Endothelial cell of umbilical vein (primary cell): ENCODE data around the gene MYBBP1A. TPM values are rescaled to one million over a fixed set of nuclear protein-coding genes. Genes with fewer than 3 reads are reported as not detected.
"Not testable (repeated sequence)": the region's sequence is repeated elsewhere in the genome, so short reads cannot be mapped to it uniquely, and the experiment has no call there.

Experiments
- Bru-seq: library from RNA; stranded (reverse); fragments of 400-500 nt; gene quantifications from one replicate; lab custom pipeline; 2021; lab: Mats Ljungman, UMichigan
- BruChase-seq, 2 experiments: library from RNA; stranded (reverse); fragments of 400-500 nt; gene quantifications; one replicate each; lab custom pipeline; 2021; lab: Mats Ljungman, UMichigan
- BruUV-seq: library from RNA; stranded (reverse); fragments of 400-500 nt; replicated peaks from 2 replicates; lab custom pipeline; 2021; lab: Mats Ljungman, UMichigan
- CTCF ChIA-PET: fragments of 300-600, 350-600 bp; sonication (Branson Sonifier 250); formaldehyde crosslinking; loops from one replicate; lab custom pipeline; 2021; ENCODE audit warnings: antibody characterized with exemption, inconsistent platforms; lab: Charles Lee
- POLR2A ChIA-PET: fragments of 300-600, 350-600 bp; sonication (Branson Sonifier 250); formaldehyde crosslinking; loops from one replicate; lab custom pipeline; 2021; ENCODE audit warnings: antibody characterized with exemption, inconsistent platforms; lab: Charles Lee
- DNase-seq: peaks from one replicate; pipeline ENCODE4 v3.0.0-alpha.2; 2011; ENCODE audit warnings: low read depth, low spot score
- FAIRE-seq: peaks from 2 replicates; lab custom pipeline; 2011; peaks lifted over from hg19 to GRCh38; lab: Jason Lieb, UNC
- H2AFZ ChIP-seq: 2 replicates; pipeline ENCODE4 v1.6.0; 2012; ENCODE audit warnings: low read depth, low read length, control low read depth, inconsistent platforms
- H3K27ac ChIP-seq: 2 replicates; pipeline ENCODE4 v1.5.1; 2011; ENCODE audit warnings: low read depth, mild to moderate bottlenecking, control low read depth, low read length, moderate library complexity; ENCODE audit not compliant: insufficient read depth
- H3K27me3 ChIP-seq, 2 experiments: 2 replicates each; pipeline versions ENCODE4 v1.6.0 to v1.6.1; 2011; ENCODE audit warnings: low read length in 2 of 2, mixed read lengths in 1 of 2; ENCODE audit not compliant: control insufficient read depth in 2 of 2, insufficient read depth in 2 of 2
- H3K36me3 ChIP-seq, 2 experiments: 2 replicates in 1 of 2; 3 replicates in 1 of 2; pipeline ENCODE4 v1.5.1; 2011; ENCODE audit warnings: low read length in 2 of 2, mild to moderate bottlenecking in 1 of 2, moderate library complexity in 1 of 2; ENCODE audit not compliant: control insufficient read depth in 2 of 2, insufficient read depth in 2 of 2; ENCODE audit errors: extremely low read depth in 1 of 2
- H3K4me1 ChIP-seq: 3 replicates; pipeline ENCODE4 v1.5.1; 2011; ENCODE audit warnings: mild to moderate bottlenecking, low read length; ENCODE audit not compliant: control insufficient read depth, insufficient read depth; ENCODE audit errors: extremely low read depth
- H3K4me2 ChIP-seq: 2 replicates; pipeline ENCODE4 v1.6.1; 2011; ENCODE audit warnings: low read length, control low read depth, mixed read lengths; ENCODE audit not compliant: insufficient read depth
- H3K4me3 ChIP-seq, 3 experiments: fragments of 200-600 bp in 1 of 3; sonication (generic), shearing (Covaris generic) in 1 of 3; replicated peaks in 1 of 3; 2 replicates each; pipeline ENCODE4 v1.5.1; 2011 to 2016; ENCODE audit warnings: control low read depth in 3 of 3, low read length in 3 of 3, mild to moderate bottlenecking in 2 of 3, inconsistent platforms in 1 of 3, low read depth in 1 of 3, moderate library complexity in 1 of 3; ENCODE audit not compliant: insufficient read depth in 1 of 3
- H3K79me2 ChIP-seq: 2 replicates; pipeline ENCODE4 v1.6.0; 2012; ENCODE audit warnings: low read length, inconsistent platforms; ENCODE audit not compliant: control insufficient read depth, insufficient read depth
- H3K9ac ChIP-seq: replicated peaks from 2 replicates; pipeline ENCODE3; 2011; ENCODE audit warnings: low read length, control low read depth; ENCODE audit not compliant: insufficient read depth; ENCODE audit errors: extremely low read depth
- H3K9me1 ChIP-seq: replicated peaks from 3 replicates; pipeline ENCODE4 v1.6.0; 2011; ENCODE audit warnings: mild to moderate bottlenecking, low read length; ENCODE audit not compliant: control insufficient read depth, insufficient read depth; ENCODE audit errors: extremely low read depth
- H3K9me3 ChIP-seq: replicated peaks from 2 replicates; pipeline ENCODE4 v1.5.1; 2012; ENCODE audit warnings: low read length, inconsistent platforms; ENCODE audit not compliant: control insufficient read depth, insufficient read depth
- H4K20me1 ChIP-seq: replicated peaks from 2 replicates; pipeline ENCODE3; 2011; ENCODE audit warnings: mild to moderate bottlenecking, low read length; ENCODE audit not compliant: control insufficient read depth, insufficient read depth; ENCODE audit errors: extremely low read depth
- CTCF ChIP-seq, 2 donors: IDR thresholded peaks; 1 replicate in 1 of 2; 2 replicates in 1 of 2; pipeline ENCODE4 v1.5.1; 2011; ENCODE audit warnings: low read length in 2 of 2, mild to moderate bottlenecking in 2 of 2, moderate library complexity in 2 of 2, control low read depth in 1 of 2, inconsistent platforms in 1 of 2, low read depth in 1 of 2; ENCODE audit not compliant: insufficient read depth in 1 of 2; ENCODE audit errors: extremely low read depth in 1 of 2
- FOS ChIP-seq: IDR thresholded peaks from 2 replicates; pipeline ENCODE4 v1.6.1; 2011; ENCODE audit warnings: mild to moderate bottlenecking, low read length, moderate library complexity, borderline replicate concordance; ENCODE audit not compliant: insufficient read depth
- GATA2 ChIP-seq: IDR thresholded peaks from 2 replicates; pipeline ENCODE4 v1.7.0; 2011; ENCODE audit warnings: low read depth, mild to moderate bottlenecking, moderate library complexity, mixed read lengths, low read length; ENCODE audit not compliant: insufficient read length, insufficient read depth
- POLR2A ChIP-seq: IDR thresholded peaks from 2 replicates; pipeline ENCODE4 v1.6.1; 2012; ENCODE audit warnings: low read depth, mild to moderate bottlenecking, control low read depth, low read length
- POLR2AphosphoS5 ChIP-seq: IDR thresholded peaks from 2 replicates; pipeline ENCODE4 v1.6.1; 2012; ENCODE audit warnings: low read depth, mild to moderate bottlenecking, control low read depth, low read length, moderate library complexity; ENCODE audit not compliant: insufficient read depth
- dilution Hi-C: fragments of 300-500 bp; cut with MboI; formaldehyde crosslinking; loops from one replicate; pipeline ENCODE4 v1.15.0; 2019; ENCODE audit warnings: low sequenced_read_pairs; ENCODE audit not compliant: extremely low pct_ligation_motif_present
- intact Hi-C: fragments of 100-400 bp; cut with micrococcal nuclease; formaldehyde crosslinking; loops from one replicate; pipeline ENCODE4 v1.10.0; 2022
- long read RNA-seq: library from polyadenylated mRNA; stranded (forward); transcript quantifications from one replicate; pipeline ENCODE4 v2.0.0, GENCODE V29; 2021
- polyA minus RNA-seq, 3 experiments: library from RNA; depleted of rRNA, polyadenylated mRNA; stranded (reverse); fragments of >200 nt; gene quantifications; 1 replicate in 1 of 3; 2 replicates in 2 of 3; pipeline ENCODE4 v1.2.3, GENCODE V29; 2011
- polyA plus RNA-seq, 4 experiments: library from polyadenylated mRNA; depleted of rRNA in 3 of 4; stranded (reverse) in 3 of 4; unstranded in 1 of 4; fragments of >200 nt; gene quantifications; 2 replicates each; pipeline versions ENCODE4 v1.2.1 to v1.2.3, GENCODE V29; 2011 to 2012; ENCODE audit warnings: missing spikeins in 1 of 4
- total RNA-seq: library from RNA; stranded (reverse); gene quantifications from 2 replicates; pipeline ENCODE4 v1.2.3, GENCODE V29; 2021
- TF ChIP-seq, protein P1 (sequence below): IDR thresholded peaks from 2 replicates; pipeline ENCODE4 v1.6.1; 2011; ENCODE audit not compliant: insufficient read depth, insufficient read length

Gene MYBBP1A, protein sequence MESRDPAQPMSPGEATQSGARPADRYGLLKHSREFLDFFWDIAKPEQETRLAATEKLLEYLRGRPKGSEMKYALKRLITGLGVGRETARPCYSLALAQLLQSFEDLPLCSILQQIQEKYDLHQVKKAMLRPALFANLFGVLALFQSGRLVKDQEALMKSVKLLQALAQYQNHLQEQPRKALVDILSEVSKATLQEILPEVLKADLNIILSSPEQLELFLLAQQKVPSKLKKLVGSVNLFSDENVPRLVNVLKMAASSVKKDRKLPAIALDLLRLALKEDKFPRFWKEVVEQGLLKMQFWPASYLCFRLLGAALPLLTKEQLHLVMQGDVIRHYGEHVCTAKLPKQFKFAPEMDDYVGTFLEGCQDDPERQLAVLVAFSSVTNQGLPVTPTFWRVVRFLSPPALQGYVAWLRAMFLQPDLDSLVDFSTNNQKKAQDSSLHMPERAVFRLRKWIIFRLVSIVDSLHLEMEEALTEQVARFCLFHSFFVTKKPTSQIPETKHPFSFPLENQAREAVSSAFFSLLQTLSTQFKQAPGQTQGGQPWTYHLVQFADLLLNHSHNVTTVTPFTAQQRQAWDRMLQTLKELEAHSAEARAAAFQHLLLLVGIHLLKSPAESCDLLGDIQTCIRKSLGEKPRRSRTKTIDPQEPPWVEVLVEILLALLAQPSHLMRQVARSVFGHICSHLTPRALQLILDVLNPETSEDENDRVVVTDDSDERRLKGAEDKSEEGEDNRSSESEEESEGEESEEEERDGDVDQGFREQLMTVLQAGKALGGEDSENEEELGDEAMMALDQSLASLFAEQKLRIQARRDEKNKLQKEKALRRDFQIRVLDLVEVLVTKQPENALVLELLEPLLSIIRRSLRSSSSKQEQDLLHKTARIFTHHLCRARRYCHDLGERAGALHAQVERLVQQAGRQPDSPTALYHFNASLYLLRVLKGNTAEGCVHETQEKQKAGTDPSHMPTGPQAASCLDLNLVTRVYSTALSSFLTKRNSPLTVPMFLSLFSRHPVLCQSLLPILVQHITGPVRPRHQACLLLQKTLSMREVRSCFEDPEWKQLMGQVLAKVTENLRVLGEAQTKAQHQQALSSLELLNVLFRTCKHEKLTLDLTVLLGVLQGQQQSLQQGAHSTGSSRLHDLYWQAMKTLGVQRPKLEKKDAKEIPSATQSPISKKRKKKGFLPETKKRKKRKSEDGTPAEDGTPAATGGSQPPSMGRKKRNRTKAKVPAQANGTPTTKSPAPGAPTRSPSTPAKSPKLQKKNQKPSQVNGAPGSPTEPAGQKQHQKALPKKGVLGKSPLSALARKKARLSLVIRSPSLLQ (N-terminal part only)
- total RNA-seq (78.1 and 79.2 TPM in 2 replicates), polyA plus RNA-seq (26.8 and 29.3 TPM in 2 replicates), polyA minus RNA-seq (36.6 and 55.5 TPM in 2 replicates), Bru-seq, nascent RNA (percentile 63 among the genes with signal in this experiment), BruChase-seq, experiment 1, labeled RNA remaining after a 6-hour chase (percentile 81 among the genes with signal in this experiment), BruChase-seq, experiment 2, labeled RNA remaining after a 2-hour chase (percentile 73 among the genes with signal in this experiment)
- 23.1 and 28.2 TPM in 2 replicates for polyA plus RNA-seq (2011; cell fraction: cytosol; rRNA removed)
- polyA plus RNA-seq (2011; cell fraction: nucleus; rRNA removed) = 109 and 111 TPM in 2 replicates
- 54.2 and 58.6 TPM in 2 replicates for polyA plus RNA-seq (2012)
- 65.2 TPM for polyA minus RNA-seq (2011; cell fraction: cytosol; rRNA and poly(A)+ RNA removed)
- polyA minus RNA-seq (2011; cell fraction: nucleus; rRNA and poly(A)+ RNA removed) = 43.8 and 58.8 TPM in 2 replicates
- long read RNA-seq, full-length matches to known transcripts = 49 of 88 reads
- long read RNA-seq, partial matches to known transcripts = 16 of 88 reads
- long read RNA-seq, other reads (novel, unspliced or antisense) = 23 of 88 reads

- dilution Hi-C loops = no loop called here
- Histone ChIP-seq H3K9me1 (no peaks in the 10 kb centered on the region), H2AFZ (peak within 1 kb of the TSS; percentile 74), H3K79me2 (peaks cover 20% of the 10 kb centered on the region), H3K9ac (peak within 1 kb of the TSS; percentile 68), H3K4me2 (peak within 1 kb of the TSS; percentile 74), H3K36me3 (peaks cover 2 to 17% of the 10 kb centered on the region in 2 experiments), H3K4me3 (peak within 1 kb of the TSS; percentile 77 to 84 (median 78)), H3K27ac (peak within 1 kb of the TSS; percentile 57), H3K27me3 (no peaks in the 10 kb centered on the region), H3K9me3 (no peaks in the 10 kb centered on the region), H4K20me1 (no peaks in the 10 kb centered on the region), H3K4me1 (peaks cover 17% of the 10 kb centered on the region)
- FAIRE-seq (peak; percentile 94), DNase-seq (peak; percentile 94)
- TF ChIP-seq FOS (no peak), CTCF (IDR thresholded peaks at IDR 0.05; ENCODE audit: extremely low read depth in 1 of 2, insufficient read depth in 1 of 2, low read depth in 1 of 2, low read length in 2 of 2) (peak in 1 of 2 donors; percentile 22), POLR2A (peak; percentile 86), POLR2AphosphoS5 (peak; percentile 94), GATA2 (no peak)
- TF ChIP-seq, protein P1, sequence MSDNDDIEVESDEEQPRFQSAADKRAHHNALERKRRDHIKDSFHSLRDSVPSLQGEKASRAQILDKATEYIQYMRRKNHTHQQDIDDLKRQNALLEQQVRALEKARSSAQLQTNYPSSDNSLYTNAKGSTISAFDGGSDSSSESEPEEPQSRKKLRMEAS = peak; percentile 94
- ChIA-PET CTCF (interaction anchor here (0.7 to 3.9 kb wide), 10 partner anchors 8 to 138 kb away, joined by 3 to 31 read pairs (median 4); no protein-coding TSS in a partner anchor), POLR2A (interaction anchor here (0.7 kb wide), 1 partner anchor 17 kb away, joined by 3 read pairs; no protein-coding TSS in a partner anchor)
- intact Hi-C loops = no loop called here
- BruUV-seq = TSS peak; percentile 98
These were observed at the start of gene MYBBP1A for GRCh38 chr17:4554997-4555799. Gene MYBBP1A, minus strand, starts transcription at chr17:4555384. Its CDS starts 60 bp downstream, at chr17:4555324.

DNA sequence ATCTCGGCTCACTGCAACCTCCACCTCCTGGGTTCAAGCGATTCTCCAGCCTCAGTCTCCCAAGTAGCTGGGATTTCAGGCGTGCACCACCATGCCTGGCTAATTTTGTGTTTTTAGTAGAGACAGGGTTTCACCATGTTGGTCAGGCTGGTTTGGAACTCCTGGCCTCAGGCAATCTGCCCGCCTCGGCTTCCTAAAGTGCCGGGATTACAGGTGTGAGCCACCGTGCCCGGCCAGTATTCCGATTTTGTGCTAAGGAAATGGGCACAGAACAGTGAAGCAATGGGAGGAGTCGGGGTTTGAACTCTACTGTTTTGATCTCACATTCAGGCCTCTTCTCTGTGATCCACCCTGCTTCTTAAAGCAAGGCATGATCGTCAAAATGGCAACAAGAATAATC is 49.6 kb upstream of the MYBBP1A start:
- H3K9ac ChIP-seq, H2AFZ ChIP-seq, H3K4me2 ChIP-seq, H4K20me1 ChIP-seq, FAIRE-seq, POLR2A ChIA-PET, H3K9me1 ChIP-seq, H3K79me2 ChIP-seq, dilution Hi-C loops, H3K9me3 ChIP-seq, BruUV-seq, H3K4me1 ChIP-seq, H3K36me3 ChIP-seq, H3K27ac ChIP-seq, intact Hi-C loops, DNase-seq, H3K4me3 ChIP-seq, H3K27me3 ChIP-seq: not testable (repeated sequence)
- CTCF ChIA-PET = interaction anchor here (1.4 kb wide), 1 partner anchor 37 kb away, joined by 4 read pairs; no protein-coding TSS in a partner anchor
